GM21529 (cell line): ENCODE data around the gene CHTOP.
"Not testable (repeated sequence)": the region's sequence is repeated elsewhere in the genome, so short reads cannot be mapped to it uniquely, and the experiment has no call there.

Experiments
- ATAC-seq: cut with Tn5 transposase; IDR thresholded peaks from one replicate; pipeline ENCODE4 v1.9.1; 2021; ENCODE audit not compliant: unreplicated experiment

The CHTOP gene, protein sequence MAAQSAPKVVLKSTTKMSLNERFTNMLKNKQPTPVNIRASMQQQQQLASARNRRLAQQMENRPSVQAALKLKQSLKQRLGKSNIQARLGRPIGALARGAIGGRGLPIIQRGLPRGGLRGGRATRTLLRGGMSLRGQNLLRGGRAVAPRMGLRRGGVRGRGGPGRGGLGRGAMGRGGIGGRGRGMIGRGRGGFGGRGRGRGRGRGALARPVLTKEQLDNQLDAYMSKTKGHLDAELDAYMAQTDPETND

GRCh38 chr1:153633754-153634665, at the start of gene CHTOP:
Gene CHTOP, plus strand, starts transcription at chr1:153634066. Its CDS starts 2,523 bp downstream, at chr1:153636589.
- peak; percentile 86 for ATAC-seq

DNA sequence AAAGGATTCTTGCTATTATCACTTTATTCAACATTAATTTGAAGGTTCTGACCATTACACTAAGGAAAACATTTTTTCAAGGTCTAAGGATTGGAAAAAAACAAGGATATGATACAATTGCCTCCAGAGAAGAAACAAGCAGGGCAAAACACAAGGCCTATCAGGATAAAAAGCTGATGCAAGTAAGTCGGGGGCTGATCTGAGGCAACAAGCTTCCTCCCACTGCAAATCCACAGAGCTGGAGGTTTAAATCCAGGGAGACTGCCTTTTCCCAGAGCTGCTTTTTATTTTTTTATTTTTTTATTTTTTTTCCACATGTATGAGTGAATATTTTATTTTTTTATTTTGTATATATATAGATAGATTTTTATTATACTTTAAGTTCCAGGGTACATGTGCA, 48.9 kb upstream of the CHTOP start:
- no peak for ATAC-seq

DNA sequence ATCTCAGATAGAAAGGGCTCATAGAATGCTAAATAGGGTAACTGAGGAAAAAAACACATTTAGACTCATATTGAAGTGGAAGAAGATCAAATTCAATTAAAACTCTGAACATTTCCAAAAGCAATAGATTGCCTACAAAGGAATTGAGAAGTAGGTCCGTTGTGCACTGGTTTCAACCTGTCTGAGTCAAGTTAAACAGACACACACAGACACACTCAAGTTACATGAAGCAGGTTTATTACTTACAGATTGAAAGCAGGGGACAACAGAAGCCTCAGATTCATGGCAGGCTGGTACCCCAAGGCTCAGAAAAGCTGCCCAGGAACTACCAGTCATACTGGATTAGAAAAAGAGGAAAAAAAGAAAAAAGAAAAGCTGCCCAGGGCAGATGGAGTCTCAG, 47.5 kb upstream of the CHTOP start:
- ATAC-seq, result no peak

GRCh38 chr1:153587314-153587713, 46.6 kb upstream of the CHTOP start:
- ATAC-seq, result no peak

DNA sequence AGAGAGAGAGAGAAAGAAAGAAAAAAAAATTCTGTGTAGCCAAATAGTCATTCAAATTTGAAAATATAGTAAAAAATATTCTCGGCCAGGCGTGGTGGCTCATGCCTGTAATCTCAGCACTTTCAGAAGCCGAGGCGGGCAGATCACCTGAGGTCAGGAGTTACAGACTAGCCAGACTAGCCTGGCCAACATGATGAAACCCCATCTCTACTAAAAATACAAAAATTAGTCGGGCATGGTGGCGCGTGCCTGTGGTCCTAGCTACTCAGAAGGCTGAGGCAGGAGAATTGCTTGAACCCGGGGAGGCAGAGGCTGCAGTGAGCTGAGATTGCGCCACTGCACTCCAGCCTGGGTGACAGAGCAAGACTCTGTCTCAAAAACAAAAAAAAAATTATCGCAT, 45.8 kb upstream of the CHTOP start:
- not testable (repeated sequence) for ATAC-seq

DNA sequence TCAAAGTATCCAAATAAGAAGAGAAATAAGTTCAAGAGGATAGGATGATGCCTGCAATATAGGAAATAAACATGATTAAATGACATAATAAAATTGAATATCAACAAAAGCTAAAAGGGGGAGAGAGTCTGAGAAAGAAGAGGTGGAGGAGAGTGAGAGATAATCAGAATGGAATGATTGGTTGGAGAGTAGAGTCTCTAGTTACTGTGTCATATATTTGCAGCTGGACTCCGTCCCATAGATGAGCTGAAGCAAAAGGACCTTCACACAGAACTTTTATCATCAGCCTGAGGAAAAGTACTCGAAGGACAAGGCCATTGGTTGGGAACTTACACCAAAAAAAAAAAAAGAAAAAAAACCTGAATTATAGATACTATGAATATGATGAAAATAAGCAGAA, 45.4 kb upstream of the CHTOP start:
- no peak for ATAC-seq

DNA sequence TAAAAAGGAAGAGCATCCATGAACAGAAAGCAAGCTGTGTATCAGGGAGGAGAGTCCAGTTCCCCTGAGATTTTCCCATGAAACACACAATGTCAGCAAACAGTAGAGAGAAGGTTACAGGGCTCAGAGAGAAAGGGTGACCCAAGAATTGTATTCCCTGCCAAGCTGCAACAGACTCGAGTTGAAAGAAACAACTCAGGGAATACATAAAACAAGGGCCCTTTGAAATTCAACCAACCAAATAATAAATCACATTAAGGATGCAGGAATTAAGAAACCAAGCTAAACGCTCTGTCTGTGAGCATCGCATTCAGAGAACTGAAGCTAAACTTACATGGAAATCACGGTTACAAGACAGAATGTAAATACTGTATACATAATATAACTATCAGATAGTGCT, 41.1 kb upstream of the CHTOP start:
- ATAC-seq, result no peak

GRCh38 chr1:153597206-153597605, 36.7 kb upstream of the CHTOP start:
- ATAC-seq, result no peak

GRCh38 chr1:153598309-153599172, 35.3 kb upstream of the CHTOP start:
- ATAC-seq, result peak; percentile 98

DNA sequence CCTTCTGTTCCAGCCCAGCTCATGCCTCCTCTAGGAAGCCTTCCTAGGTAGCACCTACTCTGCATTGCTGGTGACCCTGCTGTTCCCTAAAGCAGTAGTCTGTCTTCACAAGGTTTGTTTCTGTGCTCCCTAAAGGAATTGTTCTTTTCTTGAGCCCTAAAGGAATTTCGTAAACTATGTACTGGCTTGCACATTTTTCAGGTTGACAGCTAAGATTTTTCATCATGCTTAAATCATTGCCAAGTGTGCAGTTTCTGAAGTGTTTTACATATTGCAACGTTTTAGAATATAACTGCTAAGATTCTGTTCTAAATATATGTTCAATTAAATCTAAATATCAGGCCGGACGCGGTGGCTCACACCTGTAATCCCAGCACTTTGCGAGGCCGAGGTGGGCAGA, 34.0 kb upstream of the CHTOP start:
- no peak for ATAC-seq

- no peak for ATAC-seq
These were observed 31.1 kb upstream of the CHTOP start for GRCh38 chr1:153602749-153603148.

GRCh38 chr1:153606194-153606593, 27.7 kb upstream of the CHTOP start:
- ATAC-seq, result no peak

DNA sequence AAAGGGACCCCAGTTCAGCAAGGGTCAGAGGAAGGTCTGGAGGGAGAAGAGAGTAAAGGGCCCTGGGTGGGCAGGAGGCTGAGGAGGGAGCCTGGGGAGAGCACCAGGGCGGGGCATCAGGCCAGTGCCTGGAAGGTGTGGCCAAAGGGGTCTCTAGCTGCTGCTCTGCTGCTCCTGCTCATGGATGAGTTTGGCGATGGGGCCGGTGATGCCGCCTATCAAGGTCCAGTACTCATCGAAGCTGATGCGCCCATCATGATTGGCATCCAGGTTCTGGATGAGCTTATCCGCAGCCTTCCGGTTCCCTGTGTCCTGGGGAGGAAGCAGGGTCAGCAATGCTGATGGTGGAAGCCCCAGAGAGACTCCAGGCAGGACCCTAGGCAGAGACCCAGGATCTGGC, 26.5 kb upstream of the CHTOP start:
- no peak for ATAC-seq

DNA sequence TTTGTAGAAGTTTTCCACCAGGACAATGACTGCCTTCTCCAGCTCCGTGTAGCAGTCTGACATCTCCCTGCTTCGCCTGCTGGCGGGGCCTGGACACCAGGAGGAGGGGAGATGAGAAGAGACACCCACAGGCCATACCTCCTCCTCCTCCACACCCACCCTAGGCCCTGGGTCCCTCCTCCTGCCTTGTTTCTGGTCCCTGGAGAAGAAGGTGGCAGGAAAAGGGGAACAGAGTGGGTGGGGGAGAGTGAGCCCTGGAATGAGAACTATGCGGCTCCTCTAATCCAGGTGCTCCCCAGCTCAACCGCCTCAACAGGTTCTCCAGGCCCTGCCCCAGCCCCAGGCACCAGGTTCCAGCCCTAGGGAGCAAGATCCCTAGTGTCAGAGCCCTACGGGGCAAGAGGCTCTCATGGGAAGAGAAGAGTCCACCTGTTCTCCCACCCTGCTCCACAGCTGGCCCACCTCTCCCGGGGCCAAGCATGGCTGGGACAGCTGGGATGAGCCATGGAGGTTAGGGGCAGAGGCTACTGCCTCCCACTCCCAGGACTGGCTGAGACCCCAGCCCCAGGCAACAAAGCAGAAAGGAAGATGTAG, 25.7 kb upstream of the CHTOP start:
- no peak for ATAC-seq

DNA sequence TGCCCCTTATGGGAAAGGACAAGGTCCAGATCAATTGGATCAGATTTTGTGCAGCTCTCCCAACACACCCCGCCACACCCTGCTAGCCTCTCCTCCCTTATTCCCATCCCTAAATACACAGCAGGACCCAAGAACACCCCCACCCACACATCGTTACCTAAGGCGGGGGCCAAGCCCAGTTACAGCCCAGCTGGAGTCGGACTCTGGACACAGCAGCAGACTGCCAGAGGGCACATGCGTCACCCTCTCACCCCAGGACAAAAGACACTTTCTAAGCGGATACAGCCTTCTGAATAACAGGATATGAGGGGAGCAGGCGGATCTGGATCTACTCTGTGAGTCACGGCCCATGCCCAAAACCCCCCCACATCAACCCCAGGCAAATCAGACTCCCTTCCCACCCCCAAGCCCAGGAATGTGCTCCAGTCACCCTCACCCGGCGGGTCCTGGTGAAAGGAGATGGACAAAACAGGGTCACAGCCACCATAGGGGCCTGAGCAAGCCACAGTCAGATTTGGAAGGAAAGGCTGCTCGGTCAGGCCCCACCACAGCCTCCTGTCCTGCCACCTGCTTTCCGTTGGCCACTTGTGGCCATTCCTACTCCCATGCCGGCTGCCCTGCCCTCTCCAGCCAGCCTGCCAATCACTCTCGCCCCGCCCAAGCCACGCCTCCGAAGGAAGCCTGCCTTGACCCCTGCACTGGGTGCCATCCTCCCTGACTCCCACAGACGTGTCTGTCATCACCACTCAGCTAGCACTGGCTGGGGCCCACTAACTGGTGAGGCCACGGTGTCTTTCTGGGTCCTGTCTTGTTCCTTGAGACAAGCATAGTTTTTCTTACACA, 24.9 kb upstream of the CHTOP start:
- ATAC-seq, result no peak

GRCh38 chr1:153609585-153609907, 24.3 kb upstream of the CHTOP start:
- ATAC-seq, result no peak

- ATAC-seq, result no peak
These were observed 23.5 kb upstream of the CHTOP start for GRCh38 chr1:153610334-153610733.

GRCh38 chr1:153610811-153611301, 23.0 kb upstream of the CHTOP start:
- ATAC-seq, result no peak

DNA sequence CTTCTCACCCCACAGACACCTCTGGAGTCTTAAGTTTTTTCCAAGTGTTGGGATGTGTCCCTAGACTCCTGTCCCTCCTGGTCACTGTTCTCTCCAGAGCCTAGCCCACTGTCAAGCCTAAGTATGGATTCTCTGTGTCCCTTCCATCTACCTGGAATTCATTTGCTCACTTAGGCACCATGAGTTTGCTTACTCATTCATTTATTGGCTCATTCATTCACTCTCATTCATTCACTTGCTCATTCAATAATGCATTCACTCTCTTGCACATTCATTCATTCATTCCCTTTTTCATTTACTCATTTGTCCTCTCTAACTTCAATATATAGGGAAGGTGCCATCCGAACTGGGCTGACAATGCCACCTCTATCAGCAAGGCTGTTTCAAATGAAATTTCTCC, 22.5 kb upstream of the CHTOP start:
- ATAC-seq, result no peak

GRCh38 chr1:153612111-153612754, 21.6 kb upstream of the CHTOP start:
- no peak for ATAC-seq
